Bronchial epithelial cell (primary cell): ENCODE data around the gene CRYBG1. TPM values are rescaled to one million over a fixed set of nuclear protein-coding genes. Genes with fewer than 3 reads are reported as not detected.
A peak's percentile ranks its signal among the peaks of the same experiment; 100 is the strongest.

Experiments
- DNase-seq: peaks from one replicate; pipeline ENCODE4 v3.0.0-alpha.2; 2010; ENCODE audit warnings: low read depth
- FAIRE-seq: peaks from 2 replicates; lab custom pipeline; 2011; peaks lifted over from hg19 to GRCh38; lab: Jason Lieb, UNC
- H3K27me3 ChIP-seq: 2 replicates; pipeline ENCODE4 v1.5.1; 2011; ENCODE audit warnings: low read length; ENCODE audit not compliant: control insufficient read depth, insufficient read depth
- H3K36me3 ChIP-seq: 2 replicates; pipeline ENCODE4 v1.5.1; 2011; ENCODE audit warnings: low read length; ENCODE audit not compliant: control insufficient read depth, insufficient read depth
- H3K4me3 ChIP-seq: 2 replicates; pipeline ENCODE4 v1.5.1; 2011; ENCODE audit warnings: mild to moderate bottlenecking, low read depth, low read length, control low read depth
- total RNA-seq: library from RNA; depleted of rRNA; stranded (reverse); fragments of >200 nt; gene quantifications from 2 replicates; pipeline ENCODE4 v1.2.1, GENCODE V29; 2014
- TF ChIP-seq, protein P1 (sequence below): IDR thresholded peaks from 2 replicates; pipeline ENCODE4 v1.5.1; 2011; ENCODE audit warnings: mild to moderate bottlenecking, moderate library complexity, low read length, control low read depth, inconsistent platforms; ENCODE audit not compliant: insufficient read depth, severe bottlenecking

CRYBG1 gene
- total RNA-seq, 1 donor from 2014 or later, result 45.0 TPM

DNA sequence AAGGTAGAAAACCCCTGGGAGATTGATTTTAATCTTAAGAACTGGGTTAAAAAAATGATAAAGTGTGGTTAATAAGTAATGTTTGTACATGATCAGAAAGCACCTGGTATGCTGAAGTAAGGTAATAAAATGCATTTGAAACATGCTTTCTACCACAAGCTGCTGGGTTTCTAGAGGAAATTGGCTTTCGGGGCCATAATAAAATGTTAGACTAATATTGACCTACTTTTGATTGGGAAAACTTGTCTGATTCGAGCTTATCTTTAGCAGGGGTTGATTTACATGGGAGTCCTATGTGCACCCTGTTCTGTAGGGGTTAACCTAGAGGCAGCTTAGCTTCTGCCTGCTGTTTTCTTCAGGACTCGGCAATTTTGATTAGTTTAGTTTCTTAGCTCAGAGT lies 50.5 kb downstream of the CRYBG1 start:
- Histone ChIP-seq H3K4me3 (no peak overlapping the region), H3K36me3 (peaks cover 1% of the 10 kb centered on the region), H3K27me3 (no peaks in the 10 kb centered on the region)
- FAIRE-seq (no peak), DNase-seq (no peak)
- TF ChIP-seq, protein P1, sequence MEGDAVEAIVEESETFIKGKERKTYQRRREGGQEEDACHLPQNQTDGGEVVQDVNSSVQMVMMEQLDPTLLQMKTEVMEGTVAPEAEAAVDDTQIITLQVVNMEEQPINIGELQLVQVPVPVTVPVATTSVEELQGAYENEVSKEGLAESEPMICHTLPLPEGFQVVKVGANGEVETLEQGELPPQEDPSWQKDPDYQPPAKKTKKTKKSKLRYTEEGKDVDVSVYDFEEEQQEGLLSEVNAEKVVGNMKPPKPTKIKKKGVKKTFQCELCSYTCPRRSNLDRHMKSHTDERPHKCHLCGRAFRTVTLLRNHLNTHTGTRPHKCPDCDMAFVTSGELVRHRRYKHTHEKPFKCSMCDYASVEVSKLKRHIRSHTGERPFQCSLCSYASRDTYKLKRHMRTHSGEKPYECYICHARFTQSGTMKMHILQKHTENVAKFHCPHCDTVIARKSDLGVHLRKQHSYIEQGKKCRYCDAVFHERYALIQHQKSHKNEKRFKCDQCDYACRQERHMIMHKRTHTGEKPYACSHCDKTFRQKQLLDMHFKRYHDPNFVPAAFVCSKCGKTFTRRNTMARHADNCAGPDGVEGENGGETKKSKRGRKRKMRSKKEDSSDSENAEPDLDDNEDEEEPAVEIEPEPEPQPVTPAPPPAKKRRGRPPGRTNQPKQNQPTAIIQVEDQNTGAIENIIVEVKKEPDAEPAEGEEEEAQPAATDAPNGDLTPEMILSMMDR, result no peak

DNA sequence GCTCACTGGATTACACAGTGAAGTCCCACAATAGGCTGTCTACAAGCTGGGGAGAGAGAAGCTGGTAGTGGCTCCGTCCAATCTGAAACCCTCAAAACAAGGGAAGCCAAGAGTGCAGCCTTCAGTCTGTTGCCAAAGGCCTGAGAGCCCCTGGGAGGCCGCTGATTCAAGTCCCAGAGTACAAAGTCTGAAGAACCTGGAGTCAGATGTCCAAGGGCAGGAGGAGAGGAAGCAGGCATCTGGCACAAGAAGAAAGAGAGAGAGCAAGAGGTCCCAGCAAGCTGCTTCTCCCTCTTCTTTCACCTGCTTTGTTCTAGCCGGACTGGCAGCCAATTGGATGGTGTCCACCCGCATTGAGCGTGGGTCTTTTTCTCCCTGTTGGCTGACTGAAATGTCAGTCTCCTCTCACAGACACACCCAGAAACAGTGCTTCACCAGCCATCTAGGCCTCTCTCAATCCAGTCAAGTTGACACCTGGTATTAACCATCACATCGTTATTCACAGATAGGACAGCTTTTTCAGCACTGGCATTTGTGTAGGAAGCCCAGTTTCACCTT lies 51.2 kb downstream of the CRYBG1 start:
- no peak for DNase-seq
- Histone ChIP-seq H3K27me3 (no peaks in the 10 kb centered on the region), H3K36me3 (peaks cover 1% of the 10 kb centered on the region), H3K4me3 (no peak overlapping the region)
- TF ChIP-seq, protein P1, result no peak
- no peak for FAIRE-seq

DNA sequence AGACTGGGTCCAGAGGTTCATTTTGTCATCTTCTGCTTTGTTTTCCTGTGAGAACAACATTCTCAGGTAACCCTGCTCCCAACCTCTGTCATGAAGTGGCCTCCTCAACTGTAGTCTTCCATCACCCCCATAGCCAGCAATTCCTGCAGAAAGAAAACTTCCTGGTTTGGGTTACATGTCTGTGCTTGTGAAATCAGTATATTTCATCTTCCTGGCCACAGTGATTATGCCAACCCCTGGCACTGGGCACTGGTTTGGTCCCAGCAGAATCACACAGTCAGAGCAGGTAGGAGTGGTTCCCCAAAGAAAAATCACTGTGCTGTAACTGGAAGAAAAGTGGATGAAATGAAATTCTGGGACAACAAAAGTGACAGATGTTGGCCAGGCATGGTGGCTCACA lies 52.5 kb downstream of the CRYBG1 start:
- DNase-seq, result peak; percentile 68
- FAIRE-seq, result no peak
- no peak overlapping the region for H3K4me3 ChIP-seq
- no peaks in the 10 kb centered on the region for H3K27me3 ChIP-seq
- TF ChIP-seq, protein P1, result no peak
- peaks cover 1% of the 10 kb centered on the region for H3K36me3 ChIP-seq

DNA sequence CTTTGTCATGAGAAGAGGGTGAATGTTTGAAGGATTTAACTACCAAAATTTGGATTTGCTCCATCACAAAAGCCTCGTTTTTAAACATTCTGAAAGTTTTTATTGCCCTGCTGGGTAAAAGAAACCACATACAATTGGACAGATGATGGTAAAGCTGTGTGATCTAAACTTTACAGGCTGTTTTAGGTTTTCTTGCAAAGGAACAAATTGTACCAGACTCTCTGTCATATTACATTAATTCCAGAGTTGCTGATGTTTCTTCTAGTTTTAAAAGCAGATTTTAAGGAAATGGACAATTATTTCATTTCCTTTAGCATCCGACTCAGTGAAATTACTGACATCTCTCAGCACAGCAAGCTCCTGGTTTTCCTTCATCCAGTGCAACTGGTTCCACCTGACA lies 53.2 kb downstream of the CRYBG1 start:
- TF ChIP-seq, protein P1, result no peak
- H3K27me3 ChIP-seq, result no peaks in the 10 kb centered on the region
- FAIRE-seq (no peak), DNase-seq (no peak)
- no peak overlapping the region for H3K4me3 ChIP-seq
- H3K36me3 ChIP-seq, result peaks cover 1% of the 10 kb centered on the region

DNA sequence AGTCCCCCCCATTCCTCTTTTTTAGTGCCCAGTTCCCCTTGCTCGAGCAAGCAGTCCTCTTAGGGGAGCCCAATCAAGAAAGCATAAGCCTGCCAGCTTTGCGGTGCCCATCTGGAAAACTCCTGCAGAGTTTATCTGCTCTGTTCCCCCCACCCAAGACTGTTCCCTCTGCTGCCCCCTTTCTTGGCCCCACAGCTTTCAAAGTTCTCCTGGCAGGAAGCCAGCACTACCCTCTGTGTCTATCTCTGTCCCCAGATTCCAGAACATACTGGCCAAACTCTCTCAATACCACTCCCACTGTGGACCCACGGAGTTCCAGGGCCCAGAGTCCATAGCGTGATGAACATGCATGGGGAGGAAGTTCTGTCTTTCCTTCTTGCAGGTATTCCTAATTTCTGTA lies 55.4 kb downstream of the CRYBG1 start:
- TF ChIP-seq, protein P1, result no peak
- FAIRE-seq, result no peak
- Histone ChIP-seq H3K36me3 (peaks cover 1% of the 10 kb centered on the region), H3K27me3 (no peaks in the 10 kb centered on the region), H3K4me3 (no peak overlapping the region)
- no peak for DNase-seq

DNA sequence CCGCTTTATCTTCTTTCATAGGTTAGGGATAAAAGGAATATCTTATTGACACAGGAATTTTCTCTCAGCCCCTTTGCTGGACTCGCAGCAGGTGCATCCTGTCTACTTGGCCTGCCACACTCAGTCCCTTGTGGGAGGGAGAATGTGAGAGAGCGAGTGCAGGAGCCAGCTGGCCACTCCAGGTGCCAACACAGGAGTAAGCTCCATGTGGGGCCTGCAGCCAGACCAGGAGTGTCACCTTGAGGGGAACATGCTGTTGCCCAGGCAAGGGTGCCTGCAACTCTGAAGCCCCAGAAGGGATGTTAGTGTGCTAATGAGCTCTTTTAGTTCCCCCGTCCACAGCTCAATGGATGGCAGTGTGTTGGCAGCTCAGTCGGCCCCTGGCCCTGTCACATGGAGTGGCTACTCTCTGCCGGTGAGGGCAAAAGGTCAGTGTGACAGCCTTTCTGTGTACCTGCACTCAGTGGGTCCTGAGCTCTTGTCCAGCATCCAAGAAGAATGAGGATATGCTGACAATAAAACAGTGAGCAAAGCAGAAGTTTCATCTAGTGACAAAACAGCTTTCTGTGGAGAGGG lies 57.1 kb downstream of the CRYBG1 start:
- no peaks in the 10 kb centered on the region for H3K36me3 ChIP-seq
- TF ChIP-seq, protein P1, result no peak
- FAIRE-seq, result no peak
- no peak for DNase-seq
- H3K27me3 ChIP-seq, result no peaks in the 10 kb centered on the region
- H3K4me3 ChIP-seq, result no peak overlapping the region
